SK-N-SH (cell line): ENCODE measurements around the gene DDA1. TPM values are rescaled to one million over a fixed set of nuclear protein-coding genes. Genes with fewer than 3 reads are reported as not detected.
"Not testable (repeated sequence)": the region's sequence is repeated elsewhere in the genome, so short reads cannot be mapped to it uniquely, and the experiment has no call there.

Experiments
- CTCF ChIA-PET: fragments of 300-600, 350-600 bp; formaldehyde crosslinking; extraction: SDS; loops from one replicate; lab custom pipeline; 2021; lab: Yijun Ruan, JAX
- POLR2A ChIA-PET: fragments of 350-600 bp; sonication (Branson Sonifier 250); formaldehyde crosslinking; extraction: SDS; loops from one replicate; lab custom pipeline; 2020; ENCODE audit warnings: antibody characterized with exemption, inconsistent platforms; lab: Yijun Ruan, JAX
- DNase-seq: peaks from one replicate; pipeline ENCODE4 v3.0.0; 2012
- H2AFZ ChIP-seq: fragments of 200-600 bp; sonication (generic); 2 replicates; pipeline ENCODE4 v1.8.1; 2016; ENCODE audit warnings: antibody characterized with exemption, mild to moderate bottlenecking, low read depth
- H3F3A ChIP-seq: fragments of 200-600 bp; sonication (generic); replicated peaks from 2 replicates; pipeline ENCODE3; 2016; ENCODE audit warnings: antibody characterized with exemption, mild to moderate bottlenecking; ENCODE audit not compliant: insufficient read depth
- H3K27ac ChIP-seq, 2 experiments: fragments of 200-500 bp in 1 of 2; fragments of 200-600 bp in 1 of 2; sonication (Bioruptor generic) in 1 of 2; sonication (generic), shearing (Covaris generic) in 1 of 2; 2 replicates each; pipeline versions ENCODE4 v1.5.1 to v1.6.1; 2014 to 2016; ENCODE audit warnings: low read depth in 2 of 2, inconsistent platforms in 1 of 2, low read length in 1 of 2, mild to moderate bottlenecking in 1 of 2, mixed read lengths in 1 of 2
- H3K27me3 ChIP-seq: fragments of 200-600 bp; sonication (generic), shearing (Covaris generic); 2 replicates; pipeline ENCODE4 v1.6.1; 2016; ENCODE audit warnings: mixed run types; ENCODE audit not compliant: insufficient read depth
- H3K36me3 ChIP-seq, 2 experiments: fragments of 200-500 bp in 1 of 2; fragments of 200-600 bp in 1 of 2; sonication (Bioruptor generic) in 1 of 2; sonication (generic) in 1 of 2; replicated peaks in 1 of 2; 2 replicates each; pipeline versions ENCODE3 to v1.5.1; 2014 to 2016; ENCODE audit warnings: low read length in 1 of 2, mild to moderate bottlenecking in 1 of 2; ENCODE audit not compliant: insufficient read depth in 2 of 2, control insufficient read depth in 1 of 2
- H3K4me1 ChIP-seq, 2 experiments: fragments of 200-500 bp in 1 of 2; fragments of 200-600 bp in 1 of 2; sonication (Bioruptor generic) in 1 of 2; sonication (generic), shearing (Covaris generic) in 1 of 2; 2 replicates each; pipeline versions ENCODE4 v1.5.1 to v1.6.1; 2014 to 2016; ENCODE audit warnings: low read depth in 1 of 2, low read length in 1 of 2, mixed run types in 1 of 2; ENCODE audit not compliant: insufficient read depth in 2 of 2, control insufficient read depth in 1 of 2
- H3K4me2 ChIP-seq: fragments of 200-600 bp; sonication (generic), shearing (Covaris generic); 2 replicates; pipeline ENCODE4 v1.6.1; 2017; ENCODE audit warnings: mixed run types
- H3K4me3 ChIP-seq, 2 experiments: fragments of 200-500 bp in 1 of 2; fragments of 200-600 bp in 1 of 2; sonication (Bioruptor generic) in 1 of 2; sonication (generic), shearing (Covaris generic) in 1 of 2; 2 replicates each; pipeline versions ENCODE4 v1.5.1 to v1.8.1; 2014 to 2016; ENCODE audit warnings: low read depth in 2 of 2, inconsistent platforms in 1 of 2, low read length in 1 of 2, mild to moderate bottlenecking in 1 of 2, mixed read lengths in 1 of 2, moderate library complexity in 1 of 2
- H3K79me2 ChIP-seq: fragments of 200-600 bp; sonication (generic); 2 replicates; pipeline ENCODE4 v1.8.1; 2017; ENCODE audit warnings: mild to moderate bottlenecking; ENCODE audit not compliant: insufficient read depth
- H3K9ac ChIP-seq: fragments of 200-600 bp; sonication (generic); 2 replicates; pipeline ENCODE4 v1.6.1; 2017; ENCODE audit warnings: mixed run types
- H3K9me2 ChIP-seq: fragments of 200-600 bp; sonication (generic); 2 replicates; pipeline ENCODE4 v1.6.1; 2017; ENCODE audit warnings: mixed run types
- H3K9me3 ChIP-seq: fragments of 200-600 bp; sonication (generic); 2 replicates; pipeline ENCODE4 v1.6.1; 2017; ENCODE audit warnings: mixed run types, mild to moderate bottlenecking, moderate library complexity
- H4K20me1 ChIP-seq: fragments of 200-600 bp; sonication (generic); 2 replicates; pipeline ENCODE4 v1.6.1; 2017; ENCODE audit warnings: mild to moderate bottlenecking, mixed run types; ENCODE audit not compliant: insufficient read depth
- CHD2 ChIP-seq: fragments of 150-350 bp; IDR thresholded peaks from 2 replicates; pipeline ENCODE4 v1.6.1; 2018; ENCODE audit warnings: low read length; ENCODE audit not compliant: partially characterized antibody
- ELF1 ChIP-seq: IDR thresholded peaks from 2 replicates; pipeline ENCODE4 v1.4.0; 2012
- FOXJ3 ChIP-seq: sonication (generic); formaldehyde crosslinking; IDR thresholded peaks from 2 replicates; pipeline ENCODE4 v1.5.1; 2020; ENCODE audit warnings: mild to moderate bottlenecking, missing genetic modification reagents
- FOXM1 ChIP-seq: IDR thresholded peaks from 2 replicates; pipeline ENCODE4 v1.4.0; 2012; ENCODE audit warnings: low read depth, mild to moderate bottlenecking
- GABPA ChIP-seq: IDR thresholded peaks from 2 replicates; pipeline ENCODE4 v1.4.0; 2012; ENCODE audit warnings: low read depth, mild to moderate bottlenecking
- JUND ChIP-seq: IDR thresholded peaks from 2 replicates; pipeline ENCODE4 v1.4.0; 2012
- MAX ChIP-seq: IDR thresholded peaks from 2 replicates; pipeline ENCODE4 v1.4.0; 2012; ENCODE audit warnings: low read depth
- MEF2A ChIP-seq: IDR thresholded peaks from 2 replicates; pipeline ENCODE4 v1.4.0; 2012; ENCODE audit warnings: low read depth, borderline replicate concordance
- MXI1 ChIP-seq: IDR thresholded peaks from 2 replicates; pipeline ENCODE4 v1.6.1; 2012; ENCODE audit warnings: mild to moderate bottlenecking, low read depth, low read length, improper control_type of control experiment
- NRF1 ChIP-seq: IDR thresholded peaks from 2 replicates; pipeline ENCODE4 v1.6.1; 2012; ENCODE audit warnings: low read depth, mild to moderate bottlenecking, low read length
- RXRA ChIP-seq: IDR thresholded peaks from 2 replicates; pipeline ENCODE4 v1.4.0; 2012; ENCODE audit warnings: low read depth, mild to moderate bottlenecking, borderline replicate concordance
- TAF1 ChIP-seq: IDR thresholded peaks from 2 replicates; pipeline ENCODE4 v1.6.1; 2012; ENCODE audit warnings: low read depth, mild to moderate bottlenecking, low read length, moderate library complexity, borderline replicate concordance
- WGBS: methylation state at CpG from one replicate; pipeline ENCODE4 v1.1.6; 2017; ENCODE audit warnings: low lambda C conversion rate; 5-methylcytosine and 5-hydroxymethylcytosine counted together
- polyA plus RNA-seq, 3 experiments: library from polyadenylated mRNA; depleted of rRNA; stranded (reverse); fragments of >200 nt; gene quantifications; 2 replicates each; pipeline ENCODE4 v1.2.3, GENCODE V29; 2012
- TF ChIP-seq, protein P1 (sequence below): IDR thresholded peaks from 2 replicates; pipeline ENCODE4; 2012
- TF ChIP-seq, protein P2 (sequence below): fragments of 150-350 bp; IDR thresholded peaks from 2 replicates; pipeline ENCODE4 v1.6.1; 2016; ENCODE audit warnings: mild to moderate bottlenecking, low read depth, low read length
- TF ChIP-seq, protein P3 (sequence below): fragments of 150-350 bp; IDR thresholded peaks from 2 replicates; pipeline ENCODE4 v1.6.1; 2017; ENCODE audit warnings: antibody characterized with exemption, low read length, low read depth, borderline replicate concordance

The DDA1 gene
- polyA plus RNA-seq, 1 of the 3 experiments (the other 2 are of a cell fraction), result 135 TPM

GRCh38 chr19:17359905-17360800 lies 50.8 kb downstream of the DDA1 start:
- no peak for TF ChIP-seq ELF1
- no peak for TF ChIP-seq MAX
- no peak for TF ChIP-seq MXI1
- TF ChIP-seq MEF2A, result no peak
- no peak for TF ChIP-seq RXRA
- TF ChIP-seq FOXJ3 (CRISPR knock-in tag), result no peak
- TF ChIP-seq CHD2, result no peak
- TF ChIP-seq, protein P1, sequence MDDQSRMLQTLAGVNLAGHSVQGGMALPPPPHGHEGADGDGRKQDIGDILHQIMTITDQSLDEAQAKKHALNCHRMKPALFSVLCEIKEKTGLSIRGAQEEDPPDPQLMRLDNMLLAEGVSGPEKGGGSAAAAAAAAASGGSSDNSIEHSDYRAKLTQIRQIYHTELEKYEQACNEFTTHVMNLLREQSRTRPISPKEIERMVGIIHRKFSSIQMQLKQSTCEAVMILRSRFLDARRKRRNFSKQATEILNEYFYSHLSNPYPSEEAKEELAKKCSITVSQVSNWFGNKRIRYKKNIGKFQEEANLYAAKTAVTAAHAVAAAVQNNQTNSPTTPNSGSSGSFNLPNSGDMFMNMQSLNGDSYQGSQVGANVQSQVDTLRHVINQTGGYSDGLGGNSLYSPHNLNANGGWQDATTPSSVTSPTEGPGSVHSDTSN, result no peak
- TF ChIP-seq, protein P2, sequence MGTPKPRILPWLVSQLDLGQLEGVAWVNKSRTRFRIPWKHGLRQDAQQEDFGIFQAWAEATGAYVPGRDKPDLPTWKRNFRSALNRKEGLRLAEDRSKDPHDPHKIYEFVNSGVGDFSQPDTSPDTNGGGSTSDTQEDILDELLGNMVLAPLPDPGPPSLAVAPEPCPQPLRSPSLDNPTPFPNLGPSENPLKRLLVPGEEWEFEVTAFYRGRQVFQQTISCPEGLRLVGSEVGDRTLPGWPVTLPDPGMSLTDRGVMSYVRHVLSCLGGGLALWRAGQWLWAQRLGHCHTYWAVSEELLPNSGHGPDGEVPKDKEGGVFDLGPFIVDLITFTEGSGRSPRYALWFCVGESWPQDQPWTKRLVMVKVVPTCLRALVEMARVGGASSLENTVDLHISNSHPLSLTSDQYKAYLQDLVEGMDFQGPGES, result no peak
- TF ChIP-seq, protein P3, sequence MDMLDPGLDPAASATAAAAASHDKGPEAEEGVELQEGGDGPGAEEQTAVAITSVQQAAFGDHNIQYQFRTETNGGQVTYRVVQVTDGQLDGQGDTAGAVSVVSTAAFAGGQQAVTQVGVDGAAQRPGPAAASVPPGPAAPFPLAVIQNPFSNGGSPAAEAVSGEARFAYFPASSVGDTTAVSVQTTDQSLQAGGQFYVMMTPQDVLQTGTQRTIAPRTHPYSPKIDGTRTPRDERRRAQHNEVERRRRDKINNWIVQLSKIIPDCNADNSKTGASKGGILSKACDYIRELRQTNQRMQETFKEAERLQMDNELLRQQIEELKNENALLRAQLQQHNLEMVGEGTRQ, result no peak
- no peak for TF ChIP-seq JUND
- TF ChIP-seq TAF1, result no peak
- TF ChIP-seq FOXM1, result no peak
- no peak for TF ChIP-seq GABPA
- TF ChIP-seq NRF1, result no peak
- TF ChIP-seq, all 33 proteins: peak for 0
- POLR2A ChIA-PET, result no interaction called here

DNA sequence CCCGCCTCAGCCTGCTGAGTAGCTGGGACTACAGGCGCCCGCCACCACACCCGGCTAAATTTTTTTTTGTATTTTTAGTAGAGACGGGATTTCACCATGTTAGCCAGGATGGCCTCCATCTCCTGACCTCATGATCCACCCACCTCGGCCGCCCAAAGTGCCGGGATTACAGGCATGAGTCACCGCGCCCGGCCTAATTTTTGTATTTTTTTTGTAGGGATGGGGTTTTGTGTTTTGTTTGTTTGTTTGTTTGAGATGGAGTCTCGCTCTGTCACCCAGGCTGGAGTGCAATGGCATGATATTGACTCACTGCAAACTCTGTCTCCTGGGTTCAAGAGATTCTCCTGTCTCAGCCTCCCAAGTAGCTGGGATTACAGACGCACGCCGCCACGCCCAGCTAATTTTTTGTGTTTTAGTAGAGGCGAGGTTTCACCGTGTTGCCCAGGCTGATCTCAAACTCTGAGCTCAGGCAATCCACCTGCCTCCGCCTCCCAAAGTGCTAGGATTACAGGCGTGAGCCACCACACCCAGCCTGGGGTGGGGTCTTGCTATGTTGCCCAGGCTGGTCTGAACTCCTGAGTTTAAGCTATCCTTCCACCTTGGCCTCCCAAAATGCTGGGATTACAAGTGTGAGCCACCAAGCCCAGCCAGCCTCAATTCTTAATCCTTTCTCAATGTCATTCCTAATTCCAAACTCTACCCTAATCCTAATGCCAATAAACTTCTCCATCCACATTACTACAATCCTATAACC lies 54.7 kb downstream of the DDA1 start:
- WGBS, result 68% methylated on average over 20 of the region's 20 CpGs
- H3K36me3 ChIP-seq, POLR2A ChIA-PET, H3K27ac ChIP-seq, H2AFZ ChIP-seq, H3F3A ChIP-seq, H3K4me1 ChIP-seq, H3K79me2 ChIP-seq, DNase-seq, H3K4me2 ChIP-seq, H3K9me3 ChIP-seq, H4K20me1 ChIP-seq, H3K9ac ChIP-seq, H3K9me2 ChIP-seq, H3K4me3 ChIP-seq, H3K27me3 ChIP-seq: not testable (repeated sequence)
- CTCF ChIA-PET, result interaction anchor here (2.0 to 3.1 kb wide), 2 partner anchors 15 to 21 kb away, joined by 4 to 14 read pairs; no protein-coding TSS in a partner anchor

More at GRCh38 chr19:17359905-17360800, 50.8 kb downstream of the DDA1 start:
- Histone ChIP-seq H3K36me3 (no peaks in the 10 kb centered on the region), H3K4me3 (no peak overlapping the region), H3K9me2 (no peaks in the 10 kb centered on the region), H3K9ac (no peak overlapping the region), H3K4me1 (no peaks in the 10 kb centered on the region), H3K9me3 (no peaks in the 10 kb centered on the region), H3F3A (no peaks in the 10 kb centered on the region), H3K4me2 (no peak overlapping the region), H4K20me1 (no peaks in the 10 kb centered on the region), H2AFZ (no peak overlapping the region), H3K27ac (no peak overlapping the region), H3K79me2 (no peaks in the 10 kb centered on the region), H3K27me3 (no peaks in the 10 kb centered on the region)
- no peak for DNase-seq
- 46% methylated on average over 5 of the region's 6 CpGs for WGBS
- CTCF ChIA-PET, result interaction anchor here (1.7 kb wide), 2 partner anchors 24 to 26 kb away, joined by 3 to 5 read pairs; no protein-coding TSS in a partner anchor
